GM11168 (cell line): Measurements from ENCODE around the gene PDCD1.
"Not testable (repeated sequence)": the region's sequence is repeated elsewhere in the genome, so short reads cannot be mapped to it uniquely, and the experiment has no call there.

ENCODE experiments used
- in situ Hi-C: fragments of 300-500 bp; cut with MboI; formaldehyde crosslinking; loops from one replicate; pipeline ENCODE4 v1.12.0; 2022; ENCODE audit warnings: low sequenced_read_pairs; ENCODE audit not compliant: unreplicated experiment

Gene PDCD1

GRCh38 chr2:241804326-241805229, 54.1 kb downstream of the PDCD1 start:
- in situ Hi-C loops: no loop called here

GRCh38 chr2:241803387-241804325, 55.0 kb downstream of the PDCD1 start:
- in situ Hi-C loops: no loop called here

GRCh38 chr2:241802421-241803318, 56.0 kb downstream of the PDCD1 start:
- in situ Hi-C loops: no loop called here

- in situ Hi-C loops: no loop called here
Observed at GRCh38 chr2:241801611-241802420, 56.9 kb downstream of the PDCD1 start.

- in situ Hi-C loops: not testable (repeated sequence)
Observed at GRCh38 chr2:241800198-241800903, 58.3 kb downstream of the PDCD1 start.
